Colonic mucosa (tissue), 4 donors: ENCODE measurements around the gene COL21A1. TPM values are rescaled to one million over a fixed set of nuclear protein-coding genes. Genes with fewer than 3 reads are reported as not detected.

Experiments used
- DNase-seq: peaks from one replicate; pipeline ENCODE4 v3.0.0-alpha.2; 2020
- H3K27ac ChIP-seq: fragments of 200-600 bp; one replicate; pipeline ENCODE4 v1.8.0; 2021
- H3K27me3 ChIP-seq: fragments of 200-600 bp; one replicate; pipeline ENCODE4 v1.8.0; 2021
- H3K36me3 ChIP-seq: fragments of 200-600 bp; one replicate; pipeline ENCODE4 v1.8.0; 2021
- H3K4me1 ChIP-seq: fragments of 200-600 bp; one replicate; pipeline ENCODE4 v1.8.0; 2021; ENCODE audit warnings: mild to moderate bottlenecking
- H3K4me3 ChIP-seq: fragments of 200-600 bp; one replicate; pipeline ENCODE4 v1.8.0; 2021
- H3K9ac ChIP-seq, 2 donors: one replicate each; pipeline ENCODE4 v1.7.0; 2013; ENCODE audit warnings: control low read depth in 2 of 2, low read depth in 2 of 2, low read length in 2 of 2
- H3K9me3 ChIP-seq: fragments of 200-600 bp; one replicate; pipeline ENCODE4 v1.8.0; 2021
- intact Hi-C: fragments of 100-400 bp; cut with DNase I; formaldehyde crosslinking; loops from one replicate; pipeline ENCODE4 v1.14.1; 2022
- total RNA-seq, 2 donors: library from RNA; stranded (reverse); fragmentation: NEBNext Ultra II Directional in 1 of 2; extraction: Animal tissue kit (Norgen Biotek cat#: 25700) in 1 of 2; gene quantifications; one replicate each; pipeline ENCODE4 v1.2.1, GENCODE V29; 2021
- TF ChIP-seq, protein P1 (sequence below): fragments of 200-600 bp; IDR thresholded peaks from one replicate; pipeline ENCODE4 v1.8.0; 2022; ENCODE audit warnings: antibody characterized with exemption, mild to moderate bottlenecking
- donor health status: healthy.
- donor health status: DM: no; HTN: no; CAD: no.
- donor health status: DM: no; HTN: no; CAD: no.

The COL21A1 gene
- total RNA-seq, 2 donors from 2014 or later = 0.79 to 1.9 TPM

DNA sequence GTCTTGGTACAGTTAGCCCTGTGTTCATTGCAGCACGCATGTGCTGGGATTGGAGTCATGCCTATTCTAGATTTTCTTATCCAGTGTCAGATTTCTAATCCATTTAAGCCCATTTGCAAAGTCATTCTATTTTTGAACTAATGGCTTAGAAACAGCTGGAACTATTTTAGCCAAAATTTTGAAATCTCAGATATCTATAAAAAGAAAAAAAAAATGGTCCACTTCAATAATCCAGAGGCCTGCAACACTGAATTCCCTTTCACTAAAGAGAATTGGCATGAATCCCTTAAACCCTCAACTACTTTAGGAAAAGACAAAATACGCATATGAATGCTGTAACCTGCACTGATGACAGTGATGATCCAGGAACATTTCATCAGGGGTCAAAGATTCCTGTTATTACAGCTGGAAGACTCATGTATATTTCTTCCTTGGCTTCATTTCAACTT lies 1.5 kb downstream of the COL21A1 start:
- intact Hi-C loops = no loop called here
- H3K27ac ChIP-seq = no peak overlapping the region
- no peaks in the 10 kb centered on the region for H3K36me3 ChIP-seq
- no peak for DNase-seq
- TF ChIP-seq, protein P1, sequence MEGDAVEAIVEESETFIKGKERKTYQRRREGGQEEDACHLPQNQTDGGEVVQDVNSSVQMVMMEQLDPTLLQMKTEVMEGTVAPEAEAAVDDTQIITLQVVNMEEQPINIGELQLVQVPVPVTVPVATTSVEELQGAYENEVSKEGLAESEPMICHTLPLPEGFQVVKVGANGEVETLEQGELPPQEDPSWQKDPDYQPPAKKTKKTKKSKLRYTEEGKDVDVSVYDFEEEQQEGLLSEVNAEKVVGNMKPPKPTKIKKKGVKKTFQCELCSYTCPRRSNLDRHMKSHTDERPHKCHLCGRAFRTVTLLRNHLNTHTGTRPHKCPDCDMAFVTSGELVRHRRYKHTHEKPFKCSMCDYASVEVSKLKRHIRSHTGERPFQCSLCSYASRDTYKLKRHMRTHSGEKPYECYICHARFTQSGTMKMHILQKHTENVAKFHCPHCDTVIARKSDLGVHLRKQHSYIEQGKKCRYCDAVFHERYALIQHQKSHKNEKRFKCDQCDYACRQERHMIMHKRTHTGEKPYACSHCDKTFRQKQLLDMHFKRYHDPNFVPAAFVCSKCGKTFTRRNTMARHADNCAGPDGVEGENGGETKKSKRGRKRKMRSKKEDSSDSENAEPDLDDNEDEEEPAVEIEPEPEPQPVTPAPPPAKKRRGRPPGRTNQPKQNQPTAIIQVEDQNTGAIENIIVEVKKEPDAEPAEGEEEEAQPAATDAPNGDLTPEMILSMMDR = no peak
- H3K9ac ChIP-seq = no peak overlapping the region
- H3K4me1 ChIP-seq = no peaks in the 10 kb centered on the region
- no peak overlapping the region for H3K4me3 ChIP-seq
- H3K9me3 ChIP-seq = no peaks in the 10 kb centered on the region
- no peaks in the 10 kb centered on the region for H3K27me3 ChIP-seq

DNA sequence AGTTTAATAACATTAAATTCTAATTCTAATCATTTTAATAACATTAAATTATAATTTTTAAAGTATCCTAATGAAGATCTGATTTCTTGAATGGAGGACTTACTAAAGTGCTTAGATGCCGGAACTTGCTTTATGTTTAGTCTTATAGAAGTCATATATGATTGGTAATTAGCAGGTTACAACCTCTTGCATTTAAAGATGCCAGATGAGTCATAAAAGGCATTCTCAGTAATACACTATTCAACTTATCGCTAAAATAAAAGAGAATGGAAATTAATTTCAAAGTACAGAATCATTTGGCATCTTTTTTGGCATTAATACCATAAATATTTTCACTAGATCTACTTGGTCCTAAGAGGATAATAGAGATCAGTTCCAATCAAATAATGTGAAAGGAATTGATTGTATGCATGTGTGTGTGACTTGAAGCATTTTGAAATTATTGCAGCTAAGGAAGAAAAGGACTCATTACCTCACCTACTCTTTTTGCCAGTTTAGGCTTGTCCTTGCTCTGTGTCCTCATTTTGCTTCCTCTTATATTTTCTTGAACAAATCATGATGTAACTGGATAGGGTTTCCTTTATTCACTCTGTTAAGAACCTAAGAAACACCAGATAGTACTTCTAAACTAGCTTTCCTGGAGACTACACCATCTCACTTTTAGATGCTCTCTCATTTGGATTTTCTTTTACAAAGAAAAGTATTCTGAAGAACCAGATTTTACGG lies 2.7 kb downstream of the COL21A1 start:
- H3K36me3 ChIP-seq = no peaks in the 10 kb centered on the region
- no peak for DNase-seq
- H3K27ac ChIP-seq = no peak overlapping the region

DNA sequence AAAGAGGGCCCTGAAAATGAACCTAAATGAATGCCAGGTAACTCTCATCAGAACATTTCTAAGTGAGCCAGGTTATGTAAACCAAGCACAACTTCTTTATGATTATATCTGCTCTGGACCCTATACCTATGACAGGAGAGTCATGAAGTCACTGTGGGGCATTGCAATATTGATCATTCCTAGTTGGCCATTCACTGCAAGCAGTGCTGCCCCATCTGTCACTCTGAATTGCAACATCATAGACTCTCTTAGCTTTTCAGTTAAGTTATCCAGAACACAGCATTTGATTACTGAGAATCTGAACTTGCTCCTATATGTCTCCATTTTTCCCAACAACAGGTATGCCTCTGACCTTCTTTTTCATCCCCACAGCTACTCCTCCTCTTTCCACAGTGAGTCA lies 3.3 kb downstream of the COL21A1 start:
- TF ChIP-seq, protein P1 = no peak
- intact Hi-C loops = no loop called here
- Histone ChIP-seq H3K9ac (no peak overlapping the region), H3K9me3 (no peaks in the 10 kb centered on the region), H3K4me1 (no peaks in the 10 kb centered on the region), H3K36me3 (no peaks in the 10 kb centered on the region), H3K4me3 (no peak overlapping the region), H3K27me3 (no peaks in the 10 kb centered on the region), H3K27ac (no peak overlapping the region)
- DNase-seq = no peak

More for the DNA sequence above, 2.7 kb downstream of the COL21A1 start:
- TF ChIP-seq, protein P1 = no peak
- intact Hi-C loops = no loop called here
- Histone ChIP-seq H3K9ac (no peak overlapping the region), H3K4me3 (no peak overlapping the region), H3K27me3 (no peaks in the 10 kb centered on the region), H3K4me1 (no peaks in the 10 kb centered on the region), H3K9me3 (no peaks in the 10 kb centered on the region)

DNA sequence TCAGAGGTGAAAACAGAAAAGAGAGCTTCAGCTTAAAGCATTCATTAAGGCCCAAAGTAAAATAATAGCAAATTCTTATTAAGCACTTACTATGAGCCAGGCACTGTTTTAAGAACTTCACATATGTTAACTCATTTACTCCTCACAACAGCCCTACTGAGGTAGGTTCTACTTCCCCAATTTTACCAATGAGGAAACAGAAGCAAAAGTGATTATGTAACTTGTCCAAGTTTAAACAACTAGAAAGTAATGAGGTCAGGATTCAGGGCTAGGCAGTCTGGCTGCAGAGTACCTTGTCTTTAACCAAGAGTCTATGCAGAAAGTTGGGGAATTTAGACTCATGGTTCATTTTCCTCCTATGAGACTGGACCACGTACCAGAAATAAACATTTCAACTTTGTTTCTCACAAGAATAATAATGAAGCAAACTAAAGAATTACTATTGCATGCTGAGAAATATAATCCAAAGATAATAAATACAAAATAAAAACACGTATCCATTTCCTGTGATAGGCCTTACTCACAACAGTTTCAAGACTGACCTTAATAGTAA lies 3.8 kb downstream of the COL21A1 start:
- H3K27me3 ChIP-seq = no peaks in the 10 kb centered on the region
- H3K9ac ChIP-seq = no peak overlapping the region
- H3K4me3 ChIP-seq = no peak overlapping the region
- H3K4me1 ChIP-seq = no peaks in the 10 kb centered on the region
- TF ChIP-seq, protein P1 = no peak
- no peak overlapping the region for H3K27ac ChIP-seq
- no peaks in the 10 kb centered on the region for H3K9me3 ChIP-seq
- intact Hi-C loops = no loop called here
- H3K36me3 ChIP-seq = no peaks in the 10 kb centered on the region
- no peak for DNase-seq

DNA sequence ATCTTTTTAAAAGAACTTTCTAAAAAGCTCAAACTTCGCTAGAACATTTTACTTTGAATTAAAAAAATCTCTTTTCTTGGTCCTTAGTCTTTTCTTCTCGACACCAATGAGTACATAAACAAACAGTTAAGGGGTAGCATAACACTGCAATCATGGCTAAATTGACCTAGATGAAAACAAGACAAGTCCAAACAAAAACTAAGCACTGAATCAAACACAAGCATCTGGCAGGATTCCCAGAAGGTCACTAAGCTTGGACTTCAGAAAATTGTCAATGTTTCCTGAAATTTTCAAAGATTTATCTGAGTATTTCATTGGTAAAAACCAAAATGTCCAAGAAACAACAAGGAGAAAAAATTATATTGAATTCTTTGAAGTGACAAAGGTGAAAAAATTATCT lies 5.0 kb downstream of the COL21A1 start:
- H3K9me3 ChIP-seq = no peaks in the 10 kb centered on the region
- TF ChIP-seq, protein P1 = no peak
- no peak overlapping the region for H3K4me3 ChIP-seq
- H3K27ac ChIP-seq = no peak overlapping the region
- H3K27me3 ChIP-seq = no peaks in the 10 kb centered on the region
- no peak for DNase-seq
- no peaks in the 10 kb centered on the region for H3K4me1 ChIP-seq
- no peaks in the 10 kb centered on the region for H3K36me3 ChIP-seq
- intact Hi-C loops = no loop called here
- H3K9ac ChIP-seq = no peak overlapping the region
